HG03196 (cell line): ENCODE measurements around the gene KIFBP.
"Not testable (repeated sequence)": the region's sequence is repeated elsewhere in the genome, so short reads cannot be mapped to it uniquely, and the experiment has no call there.

Source experiments
- ATAC-seq: cut with Tn5 transposase; IDR thresholded peaks from one replicate; pipeline ENCODE4 v1.9.1; 2021; ENCODE audit not compliant: unreplicated experiment

The KIFBP gene

GRCh38 chr10:69004821-69005220, 16.2 kb downstream of the KIFBP start:
- ATAC-seq = no peak

- ATAC-seq = no peak
These were observed 17.3 kb downstream of the KIFBP start for GRCh38 chr10:69005704-69006485.

GRCh38 chr10:69007260-69007659, 18.7 kb downstream of the KIFBP start:
- no peak for ATAC-seq

- ATAC-seq = no peak
These were observed 20.8 kb downstream of the KIFBP start for GRCh38 chr10:69009360-69009759.

- ATAC-seq = no peak
These were observed 21.6 kb downstream of the KIFBP start for GRCh38 chr10:69010151-69010640.

DNA sequence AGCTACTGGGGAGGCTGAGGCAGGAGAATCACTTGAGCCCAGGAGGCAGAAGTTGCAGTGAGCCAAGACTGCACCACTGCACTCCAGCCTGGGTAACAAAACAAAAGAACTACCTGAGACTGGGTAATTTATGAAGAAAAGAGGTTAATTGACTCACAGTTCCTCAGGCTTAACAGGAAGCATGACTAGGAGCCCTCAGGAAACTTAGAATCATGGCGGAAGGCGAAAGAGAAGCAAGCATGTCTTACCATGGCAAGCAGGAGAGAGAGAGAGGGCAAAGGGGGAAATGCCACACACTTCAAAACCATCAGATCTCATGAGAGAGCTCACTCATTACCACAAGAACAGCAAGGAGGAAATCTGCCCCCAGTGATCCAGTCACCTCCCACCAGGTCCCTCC, 24.2 kb downstream of the KIFBP start:
- ATAC-seq = not testable (repeated sequence)

- ATAC-seq = no peak
These were observed 25.6 kb downstream of the KIFBP start for GRCh38 chr10:69014171-69014570.

DNA sequence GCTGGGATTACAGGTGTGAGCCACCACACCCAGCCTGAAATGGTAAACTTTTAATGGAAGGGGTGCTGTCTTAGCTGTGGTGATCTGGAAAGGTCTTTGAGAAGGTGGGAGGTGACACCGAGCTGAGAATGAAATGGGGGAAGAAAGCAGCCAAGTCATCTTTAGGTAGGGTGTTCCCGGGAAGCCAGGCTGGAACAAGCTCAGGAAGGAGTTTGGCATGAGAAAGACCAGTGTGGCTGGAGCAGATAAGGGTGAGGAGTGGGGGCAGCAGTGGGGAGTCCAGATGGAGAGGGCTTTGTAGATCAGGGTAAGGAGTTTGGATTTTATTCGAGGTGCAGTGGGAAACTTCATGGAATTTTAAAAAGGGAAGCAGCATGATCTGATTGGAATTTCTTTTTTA, 30.0 kb downstream of the KIFBP start:
- ATAC-seq = no peak

- no peak for ATAC-seq
These were observed 34.0 kb downstream of the KIFBP start for GRCh38 chr10:69022611-69023010.

DNA sequence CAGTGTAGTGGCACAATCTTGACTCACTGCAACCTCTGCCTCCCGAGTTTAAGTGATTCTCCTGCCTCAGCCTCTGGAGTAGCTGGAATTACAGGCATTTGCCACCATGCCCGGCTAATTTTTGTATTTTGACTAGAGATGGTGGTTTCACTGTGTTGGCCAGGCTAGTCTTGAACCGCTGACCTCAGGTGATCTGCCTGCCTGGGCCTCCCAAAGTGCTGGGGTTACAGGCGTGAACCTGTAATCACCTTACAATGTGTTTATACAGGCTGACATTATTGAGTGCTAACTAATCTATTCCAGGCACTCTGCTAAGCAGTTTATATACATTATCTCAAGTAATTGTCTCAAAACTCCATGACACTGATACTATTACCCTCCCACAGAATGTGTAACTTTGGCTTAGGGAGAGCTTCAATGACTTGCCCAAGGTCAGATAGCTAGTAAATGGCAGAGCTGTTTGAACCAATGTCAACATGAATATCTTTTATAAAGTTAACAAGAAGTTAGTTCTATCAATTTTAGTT, 36.8 kb downstream of the KIFBP start:
- ATAC-seq = no peak

GRCh38 chr10:69033256-69033655, 44.7 kb downstream of the KIFBP start:
- ATAC-seq = no peak

DNA sequence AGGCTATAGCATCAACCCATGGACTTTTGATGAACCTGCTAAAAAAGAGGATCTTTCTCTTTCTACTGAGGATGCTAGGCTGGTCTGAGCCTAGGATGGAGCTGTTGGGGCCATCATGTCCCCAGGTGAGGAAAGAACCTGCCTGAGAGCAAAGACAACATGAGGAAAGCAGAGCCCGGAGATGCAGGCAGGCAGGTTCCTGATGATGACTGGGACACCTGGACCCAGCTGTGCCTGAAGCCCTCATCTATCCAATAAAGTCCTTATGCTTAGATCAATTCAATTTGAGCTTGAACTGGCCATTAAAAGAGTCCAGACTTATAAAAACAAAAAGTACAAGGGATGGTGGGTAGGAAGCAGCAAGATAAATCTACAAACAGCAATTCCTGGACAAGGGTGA, 48.9 kb downstream of the KIFBP start:
- ATAC-seq = no peak

DNA sequence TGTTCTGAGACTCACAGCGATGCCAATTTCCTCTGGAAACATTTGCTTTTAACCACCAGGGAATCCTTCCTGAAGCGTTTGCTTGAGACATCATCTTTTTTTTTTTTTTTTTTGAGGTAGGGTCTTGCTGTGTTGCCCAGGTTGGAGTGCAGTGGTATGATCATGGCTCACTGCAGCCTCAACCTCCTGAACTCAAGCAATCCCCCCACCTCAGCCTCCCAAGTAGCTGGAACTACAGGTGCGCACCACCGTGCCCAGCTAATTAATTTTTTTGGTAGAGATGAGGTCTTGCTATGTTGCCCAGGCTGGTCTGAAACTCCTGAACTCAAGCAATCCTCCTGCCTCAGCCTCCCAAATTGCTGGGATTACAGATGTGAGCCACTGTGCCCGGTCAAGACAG, 52.3 kb downstream of the KIFBP start:
- ATAC-seq = not testable (repeated sequence)

DNA sequence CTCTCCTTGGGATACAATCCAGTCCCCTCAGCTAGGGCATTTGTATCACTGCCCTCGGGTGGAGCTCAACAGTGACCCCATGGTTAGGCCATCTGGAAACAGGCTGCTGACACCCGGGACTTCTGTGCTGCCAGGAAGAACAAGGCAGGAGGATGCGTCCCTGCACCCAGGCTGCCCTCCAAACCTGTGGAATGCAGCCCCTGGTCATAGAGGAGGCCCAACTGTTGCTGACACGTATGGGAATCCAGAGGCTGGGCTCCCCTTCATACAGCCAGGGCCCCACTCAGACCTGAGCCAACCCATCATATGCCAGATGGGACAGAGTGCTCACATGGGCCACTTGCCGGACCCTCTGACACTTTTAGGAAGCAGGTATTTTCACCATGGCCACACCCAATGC, 53.8 kb downstream of the KIFBP start:
- ATAC-seq = no peak

DNA sequence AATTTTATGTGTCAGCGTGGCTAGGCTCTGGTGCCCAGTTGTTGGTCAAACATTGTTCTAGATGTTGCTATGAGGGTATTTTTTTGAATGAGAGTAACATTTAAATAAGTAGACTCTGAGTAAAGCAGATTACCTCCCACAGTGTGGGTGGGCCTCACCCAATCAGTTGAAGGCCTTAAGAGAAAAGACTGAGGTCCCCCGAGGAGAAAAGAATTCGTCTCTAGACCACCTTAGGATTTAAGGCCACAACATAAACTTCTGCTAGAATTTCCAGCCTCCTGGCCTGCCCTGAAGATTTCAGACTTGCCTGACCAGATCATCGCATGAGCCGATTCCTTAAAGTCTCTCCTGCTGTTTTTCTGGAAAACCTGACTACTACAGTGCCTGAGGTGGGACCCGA, 54.2 kb downstream of the KIFBP start:
- ATAC-seq = no peak

- peak; percentile 59 for ATAC-seq
These were observed 55.4 kb downstream of the KIFBP start for GRCh38 chr10:69043931-69044531.

DNA sequence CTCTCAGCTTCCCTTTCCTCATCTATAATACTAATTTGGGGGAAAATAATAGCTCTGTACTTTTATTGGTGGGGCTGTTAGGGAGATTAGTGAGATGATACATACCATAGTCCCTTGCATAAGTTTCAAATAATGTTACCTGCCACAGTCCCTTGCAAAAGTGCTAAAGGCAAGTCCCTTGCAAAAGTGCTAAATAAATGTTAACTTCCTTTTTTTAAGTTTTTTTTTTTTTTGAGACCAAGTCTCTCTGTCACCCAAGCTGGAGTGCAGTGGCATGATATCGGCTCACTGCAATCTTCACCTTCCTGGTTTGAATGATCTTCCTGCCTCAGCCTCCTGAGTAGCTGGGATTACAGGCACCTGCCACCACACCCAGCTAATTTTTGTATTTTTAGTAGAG, 55.9 kb downstream of the KIFBP start:
- ATAC-seq = peak; percentile 14

DNA sequence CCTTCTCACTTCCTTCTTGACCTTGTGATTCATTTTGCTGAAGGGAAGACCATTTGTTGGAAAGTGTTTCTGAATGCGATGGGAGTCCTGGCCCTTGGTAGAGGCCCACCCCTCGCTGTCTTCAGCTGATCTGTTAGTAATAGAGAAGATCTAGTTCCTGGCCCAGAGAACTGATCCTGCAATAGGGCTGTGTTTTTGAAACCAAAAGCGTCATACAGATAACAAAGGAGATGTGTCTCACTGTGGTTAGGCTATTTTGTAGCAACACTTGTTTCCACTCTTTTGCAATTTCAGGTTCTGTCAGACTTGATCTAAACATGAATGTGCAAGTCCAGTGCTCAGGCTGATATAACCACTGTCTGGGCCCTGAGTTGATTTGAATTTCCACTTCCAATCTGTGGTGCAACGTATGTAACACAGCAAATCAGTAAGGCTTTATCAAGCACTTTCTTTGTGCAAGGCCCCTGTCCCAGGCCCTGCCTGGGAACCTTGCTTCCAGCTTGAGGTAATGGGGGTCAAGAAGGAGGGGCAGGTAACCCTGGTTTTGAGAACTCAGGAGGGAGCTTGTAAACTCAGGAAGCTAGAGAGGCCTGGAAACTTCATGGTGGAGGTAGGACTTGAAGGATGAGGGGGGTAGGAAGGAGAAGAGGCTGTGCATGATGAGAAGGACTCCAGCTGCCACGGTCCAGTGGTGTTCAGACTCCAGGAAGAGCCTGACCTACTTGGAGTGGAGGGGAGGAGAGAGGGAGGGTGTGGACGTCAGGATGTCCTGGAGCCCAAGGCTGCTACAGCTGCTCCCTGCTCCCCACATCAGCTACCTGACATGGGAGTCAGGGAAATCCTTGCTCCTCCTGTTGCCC, 57.1 kb downstream of the KIFBP start:
- peak; percentile 42 for ATAC-seq

DNA sequence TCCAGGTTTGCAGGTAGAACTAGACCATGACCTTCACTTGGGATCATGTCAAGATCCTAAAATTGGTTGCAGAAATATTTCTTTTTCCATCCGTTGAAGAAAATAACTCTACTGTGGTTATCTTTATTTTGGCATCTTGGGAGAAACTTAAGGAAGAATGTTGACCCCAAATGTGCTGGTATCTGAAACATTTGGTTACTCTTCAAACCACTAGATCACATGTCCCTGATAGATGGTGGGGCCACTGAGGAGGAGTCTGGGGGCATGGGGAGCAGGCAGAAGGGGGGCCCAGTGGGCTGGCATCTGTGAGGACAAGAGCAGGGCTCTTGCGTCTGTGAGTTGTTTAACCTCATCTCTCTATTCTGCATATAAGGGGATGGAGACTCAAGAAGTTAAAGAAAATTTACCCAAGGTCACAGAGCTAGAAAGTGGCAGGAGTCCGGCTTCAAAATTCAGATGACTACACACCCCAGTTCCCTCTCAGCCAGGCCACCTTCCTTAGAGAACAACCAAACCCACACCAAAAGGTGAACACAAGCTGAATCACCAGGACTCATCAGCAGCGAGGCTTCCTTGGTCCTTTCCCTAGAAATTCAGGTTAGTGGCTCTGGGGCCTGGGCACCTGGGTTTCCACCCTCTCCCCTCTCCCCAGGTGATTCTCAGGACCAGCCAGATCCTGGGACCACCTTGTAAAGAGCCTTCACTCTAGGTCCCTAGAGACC, 58.7 kb downstream of the KIFBP start:
- no peak for ATAC-seq

GRCh38 chr10:69048103-69048502, 59.5 kb downstream of the KIFBP start:
- ATAC-seq = no peak

DNA sequence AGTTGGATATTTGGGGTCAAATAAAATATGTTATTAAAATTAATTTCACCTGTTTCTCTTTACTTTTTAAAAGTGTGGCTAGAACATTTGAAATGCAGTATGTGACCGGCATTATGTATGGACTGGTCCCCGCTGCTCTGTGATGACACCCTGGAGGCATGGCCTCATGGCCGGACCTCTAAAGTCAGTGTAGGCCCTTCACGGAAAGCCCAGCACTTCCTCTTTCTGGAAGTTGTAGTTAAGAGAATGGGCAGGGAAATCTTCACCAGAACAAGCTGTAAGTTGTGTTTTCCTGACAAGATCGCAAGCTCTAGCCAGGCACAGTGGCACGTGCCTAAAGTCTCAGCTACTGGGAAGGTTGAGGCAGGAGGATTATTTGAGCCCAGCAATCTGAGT, 61.0 kb downstream of the KIFBP start:
- no peak for ATAC-seq
